ENCODE measurements around the gene SHISA5.

SHISA5 gene

GRCh38 chr3:48435774-48436476, 68.0 kb downstream of the SHISA5 start:
- Histone ChIP-seq H3K4me3 (ENCODE audit: low read length) (no peak overlapping the region), H3K4me1 (ENCODE audit: low read length) (peaks cover 28% of the 10 kb centered on the region), H3K79me2 (ENCODE audit: low read length) (peaks cover 26% of the 10 kb centered on the region), H4K20me1 (ENCODE audit: insufficient read depth, low read length) (no peaks in the 10 kb centered on the region), H2AFZ (ENCODE audit: low read depth, low read length) (no peak overlapping the region), H3K9me3 (ENCODE audit: insufficient read depth, low read length) (no peaks in the 10 kb centered on the region), H3K4me2 (ENCODE audit: low read length) (no peak overlapping the region), H3K9ac (ENCODE audit: low read length) (no peak overlapping the region), H3K36me3 (replicated peaks; ENCODE audit: low read depth, low read length) (peaks cover 23% of the 10 kb centered on the region), H3K27me3 (ENCODE audit: low read depth, low read length) (no peaks in the 10 kb centered on the region), H3K27ac (ENCODE audit: low read length) (0 out of 2 replicates have a peak overlapping the region, but pooled peaks have one; percentile 1)
- TF ChIP-seq CTCF (IDR thresholded peaks at IDR 0.05; ENCODE audit: low read depth, low read length) = peak; percentile 100
- no peak for TF ChIP-seq EZH2phosphoT487 (IDR thresholded peaks at IDR 0.05; ENCODE audit: low read depth)

GRCh38 chr3:48435223-48435595, 68.8 kb downstream of the SHISA5 start:
- peaks cover 23% of the 10 kb centered on the region for H3K36me3 ChIP-seq (replicated peaks; ENCODE audit: low read depth, low read length)
- H2AFZ ChIP-seq (ENCODE audit: low read depth, low read length) = no peak overlapping the region
- no peak overlapping the region for H3K4me2 ChIP-seq (ENCODE audit: low read length)
- TF ChIP-seq EZH2phosphoT487 (IDR thresholded peaks at IDR 0.05; ENCODE audit: low read depth) (no peak), CTCF (IDR thresholded peaks at IDR 0.05; ENCODE audit: low read depth, low read length) (no peak)
- peaks cover 19% of the 10 kb centered on the region for H3K79me2 ChIP-seq (ENCODE audit: low read length)
- no peaks in the 10 kb centered on the region for H3K27me3 ChIP-seq (ENCODE audit: low read depth, low read length)
- H3K4me1 ChIP-seq (ENCODE audit: low read length) = peaks cover 28% of the 10 kb centered on the region
- no peaks in the 10 kb centered on the region for H4K20me1 ChIP-seq (ENCODE audit: insufficient read depth, low read length)
- no peaks in the 10 kb centered on the region for H3K9me3 ChIP-seq (ENCODE audit: insufficient read depth, low read length)
- no peak overlapping the region for H3K4me3 ChIP-seq (ENCODE audit: low read length)
- no peak overlapping the region for H3K9ac ChIP-seq (ENCODE audit: low read length)
- H3K27ac ChIP-seq (ENCODE audit: low read length) = no peak overlapping the region

- H3K9ac ChIP-seq (ENCODE audit: low read length) = no peak overlapping the region
Observed at GRCh38 chr3:48434591-48435222, 69.3 kb downstream of the SHISA5 start.

More at GRCh38 chr3:48434591-48435222, 69.3 kb downstream of the SHISA5 start:
- Histone ChIP-seq H3K4me3 (ENCODE audit: low read length) (no peak overlapping the region), H4K20me1 (ENCODE audit: insufficient read depth, low read length) (no peaks in the 10 kb centered on the region), H3K27ac (ENCODE audit: low read length) (no peak overlapping the region), H3K36me3 (replicated peaks; ENCODE audit: low read depth, low read length) (peaks cover 23% of the 10 kb centered on the region), H3K27me3 (ENCODE audit: low read depth, low read length) (no peaks in the 10 kb centered on the region), H3K9me3 (ENCODE audit: insufficient read depth, low read length) (no peaks in the 10 kb centered on the region), H3K4me1 (ENCODE audit: low read length) (peaks cover 33% of the 10 kb centered on the region), H3K4me2 (ENCODE audit: low read length) (no peak overlapping the region), H2AFZ (ENCODE audit: low read depth, low read length) (no peak overlapping the region), H3K79me2 (ENCODE audit: low read length) (peaks cover 15% of the 10 kb centered on the region)
- no peak for TF ChIP-seq EZH2phosphoT487 (IDR thresholded peaks at IDR 0.05; ENCODE audit: low read depth)
- TF ChIP-seq CTCF (IDR thresholded peaks at IDR 0.05; ENCODE audit: low read depth, low read length) = no peak
